PFSK-1 (cell line): Measurements from ENCODE around the gene CDIPT.

Experiments used
- FOXP2 ChIP-seq: optimal IDR thresholded peaks from 2 replicates; pipeline ENCODE3; 2011; ENCODE audit warnings: borderline replicate concordance, control low read depth, inconsistent platforms; ENCODE audit not compliant: insufficient read depth; ENCODE audit errors: extremely low read length, extremely low read depth
- POLR2AphosphoS5 ChIP-seq: IDR thresholded peaks from 2 replicates; pipeline ENCODE4 v1.6.1; 2012; ENCODE audit warnings: low read depth, mild to moderate bottlenecking, control low read depth, low read length, moderate library complexity
- SIN3A ChIP-seq: IDR thresholded peaks from 2 replicates; pipeline ENCODE4 v1.6.1; 2012; ENCODE audit warnings: mild to moderate bottlenecking, low read length, moderate library complexity, borderline replicate concordance; ENCODE audit not compliant: insufficient read depth
- TAF1 ChIP-seq: IDR thresholded peaks from 2 replicates; pipeline ENCODE4 v1.6.1; 2012; ENCODE audit warnings: low read length, control low read depth, borderline replicate concordance; ENCODE audit not compliant: insufficient read depth
- TF ChIP-seq, protein P1 (sequence below), 2 experiments: IDR thresholded peaks; 2 replicates each; pipeline versions ENCODE4 v1.6.1 to v1.8.0; 2011 to 2012; ENCODE audit warnings: low read depth in 2 of 2, low read length in 2 of 2, control low read depth in 1 of 2, inconsistent platforms in 1 of 2, mild to moderate bottlenecking in 1 of 2, moderate library complexity in 1 of 2; ENCODE audit not compliant: insufficient read depth in 1 of 2

- TF ChIP-seq POLR2AphosphoS5 (no peak), SIN3A (no peak), TAF1 (no peak), FOXP2 (no peak)
- TF ChIP-seq, protein P1, sequence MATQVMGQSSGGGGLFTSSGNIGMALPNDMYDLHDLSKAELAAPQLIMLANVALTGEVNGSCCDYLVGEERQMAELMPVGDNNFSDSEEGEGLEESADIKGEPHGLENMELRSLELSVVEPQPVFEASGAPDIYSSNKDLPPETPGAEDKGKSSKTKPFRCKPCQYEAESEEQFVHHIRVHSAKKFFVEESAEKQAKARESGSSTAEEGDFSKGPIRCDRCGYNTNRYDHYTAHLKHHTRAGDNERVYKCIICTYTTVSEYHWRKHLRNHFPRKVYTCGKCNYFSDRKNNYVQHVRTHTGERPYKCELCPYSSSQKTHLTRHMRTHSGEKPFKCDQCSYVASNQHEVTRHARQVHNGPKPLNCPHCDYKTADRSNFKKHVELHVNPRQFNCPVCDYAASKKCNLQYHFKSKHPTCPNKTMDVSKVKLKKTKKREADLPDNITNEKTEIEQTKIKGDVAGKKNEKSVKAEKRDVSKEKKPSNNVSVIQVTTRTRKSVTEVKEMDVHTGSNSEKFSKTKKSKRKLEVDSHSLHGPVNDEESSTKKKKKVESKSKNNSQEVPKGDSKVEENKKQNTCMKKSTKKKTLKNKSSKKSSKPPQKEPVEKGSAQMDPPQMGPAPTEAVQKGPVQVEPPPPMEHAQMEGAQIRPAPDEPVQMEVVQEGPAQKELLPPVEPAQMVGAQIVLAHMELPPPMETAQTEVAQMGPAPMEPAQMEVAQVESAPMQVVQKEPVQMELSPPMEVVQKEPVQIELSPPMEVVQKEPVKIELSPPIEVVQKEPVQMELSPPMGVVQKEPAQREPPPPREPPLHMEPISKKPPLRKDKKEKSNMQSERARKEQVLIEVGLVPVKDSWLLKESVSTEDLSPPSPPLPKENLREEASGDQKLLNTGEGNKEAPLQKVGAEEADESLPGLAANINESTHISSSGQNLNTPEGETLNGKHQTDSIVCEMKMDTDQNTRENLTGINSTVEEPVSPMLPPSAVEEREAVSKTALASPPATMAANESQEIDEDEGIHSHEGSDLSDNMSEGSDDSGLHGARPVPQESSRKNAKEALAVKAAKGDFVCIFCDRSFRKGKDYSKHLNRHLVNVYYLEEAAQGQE (IDR thresholded peaks at IDR 0.05; ENCODE audit: insufficient read depth in 1 of 2, low read depth in 2 of 2, low read length in 2 of 2): no peak
Observed at GRCh38 chr16:29837841-29838240, 25.2 kb downstream of the CDIPT start.
